Vagina (tissue), 2 donors: ENCODE measurements around the gene RUFY3.

ENCODE experiments used
- CTCF ChIP-seq, 3 experiments: fragments of 450-650 bp in 2 of 3; fragments of 200-600 bp in 1 of 3; sonication (generic) in 1 of 3; IDR thresholded peaks; one replicate each; pipeline ENCODE4 v1.5.1; 2017 to 2019; ENCODE audit warnings: antibody characterized with exemption in 3 of 3, mild to moderate bottlenecking in 2 of 3, moderate library complexity in 2 of 3
- POLR2A ChIP-seq, 2 donors: fragments of 450-650 bp; IDR thresholded peaks; one replicate each; pipeline ENCODE4 v1.6.1; 2017; ENCODE audit warnings: antibody characterized with exemption in 2 of 2, mild to moderate bottlenecking in 2 of 2, moderate library complexity in 2 of 2
- POLR2AphosphoS5 ChIP-seq, 2 donors: sonication (generic); formaldehyde crosslinking; IDR thresholded peaks; one replicate each; pipeline ENCODE4 v1.9.0; 2017; ENCODE audit warnings: antibody characterized with exemption in 2 of 2, mild to moderate bottlenecking in 2 of 2, low read depth in 1 of 2; ENCODE audit not compliant: insufficient read depth in 1 of 2

- TF ChIP-seq CTCF (IDR thresholded peaks at IDR 0.05) (no peak), POLR2A (IDR thresholded peaks at IDR 0.05) (no peak), POLR2AphosphoS5 (IDR thresholded peaks at IDR 0.05; ENCODE audit: insufficient read depth in 1 of 2, low read depth in 1 of 2) (no peak)
Measured at GRCh38 chr4:70830054-70830453, 108.3 kb downstream of the RUFY3 start.
